GM19099 (cell line): ENCODE measurements around the gene LRPAP1.

ENCODE experiments used
- POLR2A ChIP-seq: IDR thresholded peaks from 3 replicates; pipeline ENCODE4 v1.6.1; 2011; ENCODE audit warnings: low read depth; ENCODE audit not compliant: insufficient read length; ENCODE audit errors: extremely low read depth

Gene LRPAP1

DNA sequence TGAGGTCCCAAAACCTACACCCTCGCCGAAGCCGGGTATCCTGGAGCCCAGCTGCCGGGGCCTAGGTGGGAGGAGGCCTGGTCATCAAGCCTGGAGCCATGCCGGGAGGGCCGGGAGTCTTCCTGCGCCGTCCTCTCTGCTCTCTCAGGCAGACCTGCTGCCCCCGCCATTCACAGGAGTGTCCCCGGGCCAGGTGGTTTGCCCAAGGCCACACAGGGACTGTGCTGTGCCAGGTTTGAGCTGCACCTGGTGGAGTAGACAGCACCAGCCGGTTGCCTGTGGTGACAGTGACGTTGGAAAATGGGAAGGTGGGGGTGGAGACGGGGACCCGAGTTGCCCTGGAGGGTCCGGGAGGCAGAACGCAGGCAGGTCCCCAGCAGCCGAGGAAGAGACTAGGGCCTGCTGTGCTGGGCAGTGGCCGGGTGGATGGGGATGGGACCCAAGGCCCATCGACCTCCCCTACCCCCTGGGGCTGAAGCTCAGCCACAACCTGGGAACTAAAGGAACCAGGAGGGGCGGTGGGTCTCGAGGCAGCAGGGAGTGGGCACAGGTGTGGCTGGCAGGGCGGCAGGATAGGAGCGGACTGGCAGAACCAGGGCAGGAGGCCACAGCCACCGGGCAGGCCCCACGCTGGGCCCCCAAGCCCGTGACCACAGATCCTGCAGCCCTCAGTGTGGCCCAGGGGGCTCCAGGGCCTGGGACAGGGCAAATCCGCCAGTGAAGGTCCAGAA is 59.6 kb downstream of the LRPAP1 start:
- no peak for TF ChIP-seq POLR2A

DNA sequence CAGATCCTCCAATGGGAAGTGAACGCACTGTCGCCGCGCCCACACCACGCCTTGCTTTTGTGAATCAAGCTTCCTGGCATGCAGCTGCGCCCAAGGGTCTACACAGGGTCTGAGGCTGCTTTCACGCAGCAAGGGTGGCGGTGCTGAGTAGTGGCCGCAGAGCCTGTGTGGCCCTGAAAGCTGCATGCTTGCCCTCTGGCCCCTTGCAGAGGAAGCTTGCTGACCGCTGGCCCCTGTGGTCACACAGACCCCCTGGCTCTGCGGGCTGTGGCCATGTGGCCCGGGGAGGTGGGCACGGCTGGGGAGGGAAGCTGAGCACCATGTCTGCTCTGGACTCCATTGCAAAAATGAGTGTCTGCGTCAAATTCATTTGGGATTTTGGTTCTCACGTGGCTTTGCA is 60.3 kb downstream of the LRPAP1 start:
- no peak for TF ChIP-seq POLR2A

DNA sequence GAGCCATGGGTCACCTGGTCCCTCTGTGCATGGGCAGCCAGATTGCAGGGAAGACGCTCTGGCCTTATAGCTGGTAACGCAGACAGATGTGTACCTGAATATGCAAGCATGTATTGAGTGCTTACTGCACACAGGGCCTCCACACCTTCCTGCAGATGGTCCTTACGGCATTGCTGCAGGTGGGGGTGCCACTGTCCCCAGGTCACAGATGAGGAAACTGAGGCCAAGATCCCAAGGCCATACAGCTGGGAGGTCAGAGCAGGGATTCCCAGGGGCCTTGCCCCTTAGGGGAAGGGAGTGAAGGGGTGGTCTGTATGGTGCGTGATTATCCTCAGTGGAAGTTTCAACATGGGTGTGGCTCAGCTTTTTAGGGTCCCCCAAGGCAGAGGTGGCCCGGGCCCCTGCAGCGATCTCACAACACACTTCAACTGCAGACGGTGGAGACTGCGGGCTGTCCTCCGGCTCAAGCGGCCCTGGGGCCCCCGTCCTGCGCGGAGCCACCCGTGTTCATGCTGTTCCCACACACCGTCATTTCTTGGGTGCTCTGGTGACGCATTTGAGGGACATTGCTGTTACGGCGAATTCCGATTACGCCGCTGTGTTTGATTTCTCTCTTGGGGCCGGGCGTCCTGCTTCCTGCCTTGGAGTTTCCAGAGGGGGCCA is 61.0 kb downstream of the LRPAP1 start:
- no peak for TF ChIP-seq POLR2A

DNA sequence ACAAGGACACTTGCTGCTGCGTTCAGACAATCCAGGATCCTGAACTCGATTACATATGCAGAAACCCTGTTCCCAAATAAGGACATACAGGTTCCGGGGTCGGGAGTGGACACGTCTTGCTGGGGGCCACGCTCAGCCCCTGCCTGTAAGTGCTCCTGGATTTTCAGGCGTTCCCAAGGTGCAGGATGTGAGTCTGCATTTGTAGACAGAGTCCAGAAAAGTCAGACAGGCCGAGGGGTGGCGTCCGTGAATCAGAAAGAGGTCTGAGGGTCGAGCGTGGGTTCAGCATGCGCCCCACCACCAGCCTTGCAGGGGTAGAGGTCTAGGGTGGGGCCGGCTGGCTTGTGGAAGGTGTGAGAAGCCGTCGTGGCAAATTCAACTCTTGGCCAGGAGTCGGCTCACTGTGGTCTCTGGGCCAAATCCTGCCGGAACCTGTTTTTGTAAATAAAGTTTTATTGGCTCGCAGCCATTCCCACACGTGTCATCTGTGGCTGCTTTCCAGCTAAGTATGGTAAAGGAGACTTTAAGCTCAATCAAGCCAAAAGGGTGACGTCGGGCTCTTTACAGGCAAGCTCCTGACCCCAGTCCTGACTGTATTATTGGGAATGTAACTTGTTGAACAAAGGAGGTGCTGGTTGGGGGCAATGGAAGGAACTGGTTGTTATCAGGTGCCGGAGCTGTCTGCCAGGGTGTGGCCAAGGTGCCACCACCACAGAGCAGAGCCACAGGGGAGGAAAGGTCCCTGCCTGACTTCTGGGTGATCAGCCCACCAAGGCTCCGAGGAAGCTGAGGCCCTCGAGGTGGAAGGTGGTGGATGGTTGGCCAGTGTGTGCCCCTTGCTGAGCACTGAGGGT is 61.8 kb downstream of the LRPAP1 start:
- no peak for TF ChIP-seq POLR2A

DNA sequence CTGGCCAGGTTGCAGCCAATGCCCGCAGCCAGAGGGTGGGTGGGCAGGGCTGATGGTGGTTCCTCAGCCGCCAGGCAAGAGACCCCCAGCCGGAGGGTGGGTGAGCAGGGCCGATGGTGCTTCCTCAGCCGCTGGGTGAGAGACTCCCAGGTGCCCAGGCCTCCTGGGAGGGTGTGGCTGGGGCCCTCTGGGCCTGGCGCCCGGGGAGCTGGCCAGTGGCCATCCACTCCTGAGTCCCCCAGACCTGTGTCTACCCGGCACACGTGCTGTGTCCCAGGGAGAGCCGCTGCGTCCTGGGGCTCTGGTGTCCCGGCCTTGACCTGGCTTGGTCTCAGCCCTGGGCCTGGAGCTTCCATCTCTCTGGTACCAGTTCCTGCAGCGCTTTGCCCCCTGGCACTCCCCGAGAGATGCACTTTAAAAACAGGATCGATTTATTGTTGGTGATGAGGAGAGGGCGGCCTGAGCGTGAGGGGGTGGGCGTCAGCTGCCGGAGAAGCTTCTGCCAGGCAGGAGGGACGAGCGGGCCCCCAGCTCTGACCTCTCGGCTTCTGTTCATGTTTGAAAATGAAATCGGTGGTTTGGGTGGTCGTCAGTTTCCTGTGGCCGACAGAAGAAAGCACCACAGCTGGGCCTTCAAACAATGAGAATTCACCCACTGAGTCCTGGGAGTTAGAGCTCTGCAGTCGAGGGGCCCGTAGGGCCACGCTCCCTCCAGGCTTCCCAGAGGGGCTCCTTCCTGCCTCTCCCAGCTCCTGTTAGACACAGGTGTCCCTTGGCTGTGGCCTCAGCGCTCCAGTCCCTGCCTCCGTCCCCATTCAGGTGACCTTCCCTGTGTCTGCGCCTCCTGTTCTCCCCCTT is 62.6 kb downstream of the LRPAP1 start:
- no peak for TF ChIP-seq POLR2A

DNA sequence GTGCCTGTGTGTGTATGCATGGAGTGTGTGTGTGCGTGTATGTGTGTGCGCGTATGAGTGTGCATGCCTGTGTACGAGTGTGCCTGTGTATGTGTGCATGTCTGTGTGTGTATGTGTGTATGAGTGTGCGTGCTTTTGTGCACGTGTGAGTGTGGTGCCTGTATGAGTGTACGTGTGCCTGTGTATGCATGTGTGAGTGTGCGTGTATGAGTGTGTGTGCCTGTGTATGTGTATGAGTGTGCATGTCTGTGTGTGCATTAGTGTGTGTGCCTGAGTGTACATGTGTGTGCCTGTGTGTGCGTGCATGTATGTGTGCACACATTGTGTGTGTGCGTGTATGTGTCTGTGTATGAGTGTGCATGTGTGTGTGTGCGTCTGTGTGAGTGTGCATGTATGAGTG is 63.4 kb downstream of the LRPAP1 start:
- no peak for TF ChIP-seq POLR2A

DNA sequence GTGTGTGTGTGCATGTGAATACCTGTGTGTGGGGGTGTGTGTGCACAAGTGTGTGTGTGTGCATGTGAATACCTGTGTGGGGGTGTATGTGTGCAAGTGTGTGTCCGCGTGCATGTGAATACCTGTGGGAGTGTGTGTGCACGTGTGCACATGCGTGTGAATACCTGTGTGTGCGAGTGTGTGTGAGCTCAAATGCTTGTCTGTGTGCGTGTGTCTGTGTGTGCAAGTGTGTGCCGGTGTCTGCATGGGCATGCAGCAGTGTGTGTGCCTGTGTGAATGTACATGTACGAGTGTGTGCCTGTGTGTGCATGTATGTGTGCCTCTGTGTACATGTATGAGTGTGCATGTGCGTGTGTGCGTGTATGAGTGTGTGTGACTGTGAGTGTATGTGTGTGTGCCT is 64.1 kb downstream of the LRPAP1 start:
- no peak for TF ChIP-seq POLR2A

DNA sequence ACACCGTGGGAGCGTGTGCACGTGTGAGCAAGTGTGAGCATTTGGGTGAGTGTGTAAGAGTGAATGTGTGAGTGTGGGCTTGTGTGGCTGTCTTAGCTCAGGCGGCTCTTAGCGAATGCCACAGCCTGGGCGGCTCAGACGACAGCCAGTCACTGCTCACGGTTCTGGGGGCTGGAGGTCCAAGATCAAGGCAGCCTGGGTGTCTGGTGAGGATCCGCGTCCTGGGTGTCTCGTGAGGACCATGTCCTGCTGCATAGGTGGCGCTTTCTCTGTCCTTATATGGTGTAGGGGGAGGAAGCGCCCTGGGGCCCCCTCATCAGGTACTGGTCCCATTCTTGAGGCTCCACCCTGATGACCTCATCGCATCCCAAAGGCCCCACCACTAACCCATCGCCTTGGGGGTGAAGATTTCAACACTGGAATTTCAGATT is 64.6 kb downstream of the LRPAP1 start:
- TF ChIP-seq POLR2A: no peak

DNA sequence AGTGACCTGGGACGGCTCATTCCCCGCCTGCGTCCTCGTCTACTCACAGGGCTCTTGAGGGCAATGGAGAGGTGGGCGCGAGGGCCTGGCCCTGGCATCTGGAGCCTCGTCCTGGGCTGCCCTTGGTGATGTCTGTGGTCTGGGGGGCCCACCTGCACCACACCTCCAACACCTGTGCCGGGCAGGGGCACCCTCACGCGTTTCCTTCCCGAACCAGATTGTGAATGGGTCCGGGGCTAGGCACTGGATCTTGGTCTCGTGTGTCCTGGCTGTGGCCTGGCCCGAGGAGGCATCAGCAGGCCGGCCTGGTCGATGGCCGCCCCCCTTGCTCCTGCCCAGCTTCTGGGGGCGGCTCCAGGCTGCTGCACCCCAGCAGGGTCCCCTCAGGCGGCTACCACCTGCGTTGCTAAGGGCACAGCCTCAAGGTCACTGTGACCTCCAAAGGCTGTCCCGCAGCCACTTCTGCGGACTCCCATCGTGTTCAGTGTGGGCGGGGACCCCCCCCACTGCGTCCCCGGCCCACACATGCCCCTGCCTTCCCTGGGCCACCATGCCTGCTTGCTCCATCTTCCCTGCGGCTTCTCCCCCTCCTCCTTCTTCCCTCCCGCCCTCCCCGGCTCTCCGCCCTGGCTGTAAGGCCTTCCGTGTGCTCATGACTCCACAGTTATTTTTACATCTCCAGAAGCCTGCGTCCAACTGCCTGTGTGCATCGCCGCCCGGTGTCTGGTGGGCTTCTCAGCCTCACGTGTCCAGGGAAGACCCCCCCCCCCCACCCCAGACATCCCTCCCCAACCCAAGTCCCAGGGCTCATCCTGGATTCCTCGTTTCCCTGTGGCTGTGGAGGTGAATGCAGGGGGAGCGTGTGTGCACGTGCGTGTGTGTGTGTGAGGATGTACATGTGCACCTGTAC is 65.3 kb downstream of the LRPAP1 start:
- TF ChIP-seq POLR2A: no peak

DNA sequence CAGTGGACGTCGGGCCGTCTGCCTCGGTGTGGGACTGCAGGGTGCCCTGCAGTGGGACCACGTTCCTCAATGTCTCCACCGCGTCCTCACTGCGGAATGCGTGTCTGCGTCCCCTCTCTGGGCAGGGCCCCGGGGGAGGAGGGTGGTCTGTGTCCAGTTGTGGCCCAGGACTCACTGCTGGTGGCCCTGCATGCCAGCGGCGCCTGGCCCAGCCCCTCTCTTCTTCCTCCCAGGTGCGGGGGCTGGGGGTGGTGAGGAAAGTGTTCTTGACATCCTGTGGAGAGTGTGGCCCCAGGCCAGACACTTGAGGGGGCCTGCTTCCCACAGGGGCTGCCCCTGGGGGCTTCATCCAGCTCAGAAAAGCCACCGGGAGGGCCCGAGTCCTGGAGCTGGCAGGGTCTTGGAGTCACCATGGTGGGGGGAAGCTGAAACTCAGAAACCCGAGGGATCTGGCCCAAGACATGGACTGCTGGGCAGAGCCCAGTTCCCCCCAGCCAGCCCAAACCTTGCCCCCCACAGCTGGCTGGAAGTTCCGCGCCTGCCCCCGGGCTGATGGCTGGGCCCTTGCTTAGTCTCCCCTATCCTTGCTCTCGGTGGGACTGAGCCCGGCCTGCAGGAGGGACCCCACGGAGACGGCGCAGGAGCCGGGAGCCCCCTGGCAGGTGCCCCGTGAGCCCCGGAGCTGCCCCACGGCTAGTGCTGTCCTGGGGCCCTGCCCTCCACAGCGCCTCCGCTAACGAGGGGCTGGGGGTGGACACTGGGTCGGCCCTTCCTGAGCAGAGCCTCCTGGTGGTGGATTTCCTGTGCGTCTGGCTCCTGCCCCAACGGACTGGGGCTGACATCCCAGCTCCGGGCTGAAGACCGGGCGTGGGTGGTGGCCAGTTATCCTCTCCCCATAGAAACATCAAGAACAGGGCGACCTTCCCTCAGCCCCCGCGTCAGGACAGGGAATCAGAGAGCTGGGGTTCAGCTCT is 66.2 kb downstream of the LRPAP1 start:
- TF ChIP-seq POLR2A: no peak

DNA sequence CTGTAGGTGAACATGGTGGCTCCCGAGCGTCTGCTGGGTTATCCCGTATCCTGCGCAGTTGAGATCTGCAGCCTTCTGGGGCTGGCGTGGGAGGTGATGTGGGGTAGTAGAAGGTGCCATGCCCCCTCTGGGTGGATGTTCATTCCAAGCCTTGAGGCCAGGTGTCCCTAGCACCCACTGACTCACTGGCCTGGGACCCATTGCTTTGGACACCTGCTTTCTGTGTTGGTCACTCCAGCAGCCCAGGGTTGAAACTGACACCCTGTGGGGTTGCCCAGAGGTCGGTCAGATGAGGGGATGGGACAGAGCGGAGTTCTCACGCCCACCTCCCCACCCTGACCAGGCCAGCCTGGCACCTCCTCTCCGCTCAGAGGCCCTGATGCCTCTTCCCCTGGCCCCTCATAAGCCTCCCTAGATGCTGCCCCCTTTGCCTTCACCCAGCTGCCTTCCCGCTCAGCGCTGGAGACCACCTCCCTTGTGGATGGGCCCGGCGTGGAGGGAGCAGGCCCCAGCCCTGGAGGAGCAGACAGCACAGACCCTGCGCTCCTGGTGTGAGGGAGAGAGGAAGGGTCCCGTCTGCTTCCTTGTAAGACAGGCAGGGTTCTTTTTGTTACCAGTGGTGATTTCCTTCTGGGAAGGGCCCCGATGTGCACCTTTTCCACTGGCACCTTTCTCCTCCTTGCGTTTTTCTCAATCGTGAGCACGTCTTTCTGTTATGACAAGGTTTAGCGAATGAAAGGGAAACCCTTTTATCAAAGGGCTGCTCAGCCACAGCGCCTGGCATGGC is 67.1 kb downstream of the LRPAP1 start:
- no peak for TF ChIP-seq POLR2A

DNA sequence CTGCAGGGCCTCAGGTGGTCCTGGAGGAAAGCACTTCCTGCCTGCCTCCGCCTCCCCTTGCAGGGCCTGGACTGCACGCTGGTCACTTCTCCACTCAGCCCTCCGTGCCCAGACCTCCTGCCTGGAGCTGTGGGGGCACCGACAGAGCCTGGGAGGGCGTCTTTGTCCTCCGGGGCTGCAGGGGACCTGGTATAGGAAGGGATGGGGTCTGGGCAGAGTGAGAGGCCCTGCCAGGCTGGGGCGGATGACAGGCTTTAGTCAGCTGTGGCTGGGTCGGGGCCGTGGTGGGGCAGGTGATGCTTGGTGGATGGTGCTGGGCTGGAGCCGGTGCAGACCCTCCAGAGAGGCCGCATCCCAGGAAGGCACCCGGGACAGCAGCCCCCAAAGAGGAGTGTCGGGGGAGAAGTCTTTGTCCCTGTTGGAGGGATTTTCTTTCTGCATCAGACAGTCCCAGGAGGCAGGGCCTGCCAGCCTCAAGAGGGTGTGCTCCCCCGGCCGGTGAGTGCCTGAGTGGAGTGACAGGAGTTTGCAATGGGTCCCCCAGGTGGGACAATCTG is 67.8 kb downstream of the LRPAP1 start:
- no peak for TF ChIP-seq POLR2A
